Stimulated activated CD4-positive, alpha-beta T cell treated with anti-CD3 and anti-CD28 coated beads, Interleukin-15, amount 100 ng/mL, for 24 hours (primary cell): ENCODE measurements around the gene PRR5L.

Source experiments
- DNase-seq: peaks from one replicate; pipeline ENCODE4 v3.0.0-alpha.2; 2020

The PRR5L gene

GRCh38 chr11:36328966-36329673, 33.0 kb downstream of the PRR5L start:
- DNase-seq = no peak

- no peak for DNase-seq
Observed at GRCh38 chr11:36330411-36330810, 34.3 kb downstream of the PRR5L start.

GRCh38 chr11:36333468-36333867, 37.4 kb downstream of the PRR5L start:
- no peak for DNase-seq

GRCh38 chr11:36333897-36334296, 37.8 kb downstream of the PRR5L start:
- no peak for DNase-seq

- DNase-seq = no peak
Observed at GRCh38 chr11:36339888-36340287, 43.8 kb downstream of the PRR5L start.

GRCh38 chr11:36340897-36341296, 44.8 kb downstream of the PRR5L start:
- no peak for DNase-seq

- DNase-seq = no peak
Observed at GRCh38 chr11:36341915-36342314, 45.8 kb downstream of the PRR5L start.

- no peak for DNase-seq
Observed at GRCh38 chr11:36342327-36342726, 46.2 kb downstream of the PRR5L start.

GRCh38 chr11:36343436-36343835, 47.3 kb downstream of the PRR5L start:
- no peak for DNase-seq

- no peak for DNase-seq
Observed at GRCh38 chr11:36345084-36345511, 49.0 kb downstream of the PRR5L start.

- no peak for DNase-seq
Observed at GRCh38 chr11:36345535-36346141, 49.5 kb downstream of the PRR5L start.

- no peak for DNase-seq
Observed at GRCh38 chr11:36346562-36347383, 50.7 kb downstream of the PRR5L start.

GRCh38 chr11:36347384-36347906, 51.4 kb downstream of the PRR5L start:
- no peak for DNase-seq

GRCh38 chr11:36349351-36350136, 53.5 kb downstream of the PRR5L start:
- no peak for DNase-seq

- DNase-seq = no peak
Observed at GRCh38 chr11:36350137-36350513, 54.0 kb downstream of the PRR5L start.

GRCh38 chr11:36352922-36353321, 56.8 kb downstream of the PRR5L start:
- peak; percentile 37 for DNase-seq

- DNase-seq = no peak
Observed at GRCh38 chr11:36354221-36355003, 58.3 kb downstream of the PRR5L start.

- no peak for DNase-seq
Observed at GRCh38 chr11:36356201-36356600, 60.1 kb downstream of the PRR5L start.

GRCh38 chr11:36357831-36358230, 61.7 kb downstream of the PRR5L start:
- no peak for DNase-seq

- DNase-seq = no peak
Observed at GRCh38 chr11:36358436-36358835, 62.3 kb downstream of the PRR5L start.

- no peak for DNase-seq
Observed at GRCh38 chr11:36360318-36360717, 64.2 kb downstream of the PRR5L start.

- no peak for DNase-seq
Observed at GRCh38 chr11:36360826-36361415, 64.8 kb downstream of the PRR5L start.
